CD14-positive monocyte (primary cell): Measurements from ENCODE around the gene DMRT2. TPM values are rescaled to one million over a fixed set of nuclear protein-coding genes. Genes with fewer than 3 reads are reported as not detected.

Experiments used
- DNase-seq, 3 donors: peaks; one replicate each; pipeline ENCODE4 v3.0.0-alpha.2; 2011 to 2022
- H2AFZ ChIP-seq: 2 replicates; pipeline ENCODE4 v1.6.0; 2012; ENCODE audit warnings: mild to moderate bottlenecking, low read depth, low read length, inconsistent platforms; ENCODE audit not compliant: insufficient read depth, poor library complexity, severe bottlenecking
- H3K27ac ChIP-seq, 2 donors: 1 replicate in 1 of 2; 2 replicates in 1 of 2; pipeline ENCODE4 v1.5.1; 2012 to 2013; ENCODE audit warnings: low read length in 2 of 2, control low read depth in 1 of 2, inconsistent platforms in 1 of 2, low read depth in 1 of 2, mild to moderate bottlenecking in 1 of 2
- H3K27me3 ChIP-seq, 2 donors: one replicate each; pipeline versions ENCODE4 v1.6.0 to v1.6.1; 2011 to 2013; ENCODE audit warnings: low read length in 2 of 2; ENCODE audit not compliant: control insufficient read depth in 2 of 2, insufficient read depth in 2 of 2
- H3K36me3 ChIP-seq, 2 donors: replicated peaks in 1 of 2; 1 replicate in 1 of 2; 2 replicates in 1 of 2; pipeline versions ENCODE4 v1.5.1 to v1.6.1; 2012 to 2013; ENCODE audit warnings: low read length in 2 of 2, control low read depth in 1 of 2, inconsistent platforms in 1 of 2, mild to moderate bottlenecking in 1 of 2; ENCODE audit not compliant: insufficient read depth in 2 of 2, control insufficient read depth in 1 of 2
- H3K4me1 ChIP-seq, 2 donors: 1 replicate in 1 of 2; 2 replicates in 1 of 2; pipeline versions ENCODE4 v1.5.1 to v1.6.1; 2012 to 2013; ENCODE audit warnings: low read length in 2 of 2, control low read depth in 1 of 2, inconsistent platforms in 1 of 2, mild to moderate bottlenecking in 1 of 2, moderate library complexity in 1 of 2; ENCODE audit not compliant: insufficient read depth in 2 of 2, control insufficient read depth in 1 of 2
- H3K4me2 ChIP-seq: replicated peaks from 2 replicates; pipeline ENCODE3; 2012; ENCODE audit warnings: low read length, moderate library complexity, mild to moderate bottlenecking; ENCODE audit not compliant: poor library complexity, severe bottlenecking; ENCODE audit errors: extremely low read depth
- H3K4me3 ChIP-seq, 3 experiments: fragments of 200-600 bp in 1 of 3; sonication (generic) in 1 of 3; replicated peaks in 1 of 3; 1 replicate in 2 of 3; 2 replicates in 1 of 3; pipeline ENCODE4 v1.5.1; 2011 to 2013; ENCODE audit warnings: low read length in 3 of 3, mild to moderate bottlenecking in 3 of 3, control low read depth in 2 of 3, low read depth in 2 of 3, inconsistent platforms in 1 of 3, moderate library complexity in 1 of 3
- H3K79me2 ChIP-seq: 2 replicates; pipeline ENCODE4 v1.6.0; 2012; ENCODE audit warnings: mild to moderate bottlenecking, control low read depth, inconsistent platforms, low read length, moderate library complexity; ENCODE audit not compliant: insufficient read depth
- H3K9ac ChIP-seq: 2 replicates; pipeline ENCODE4 v1.6.0; 2017; ENCODE audit warnings: low read length, mild to moderate bottlenecking; ENCODE audit not compliant: insufficient read depth, poor library complexity, severe bottlenecking
- H3K9me3 ChIP-seq, 2 donors: replicated peaks in 1 of 2; 1 replicate in 1 of 2; 2 replicates in 1 of 2; pipeline versions ENCODE4 v1.5.1 to v1.6.1; 2012 to 2013; ENCODE audit warnings: low read length in 2 of 2, control low read depth in 1 of 2; ENCODE audit not compliant: control insufficient read depth in 1 of 2, insufficient read depth in 1 of 2
- H4K20me1 ChIP-seq: 2 replicates; pipeline ENCODE4 v1.6.0; 2012; ENCODE audit warnings: mild to moderate bottlenecking, low read length, control low read depth, moderate library complexity; ENCODE audit not compliant: insufficient read depth
- H3K27ac Mint-ChIP-seq, 7 donors: one replicate each; pipeline ENCODE4 v1.8.0; 2020; ENCODE audit warnings: mild to moderate bottlenecking in 7 of 7, mixed read lengths in 7 of 7, moderate library complexity in 6 of 7, inconsistent platforms in 2 of 7
- H3K27me3 Mint-ChIP-seq, 3 donors: one replicate each; pipeline ENCODE4 v1.8.0; 2021 to 2022; ENCODE audit warnings: low read depth in 3 of 3, mild to moderate bottlenecking in 3 of 3, mixed read lengths in 3 of 3, moderate library complexity in 3 of 3, inconsistent platforms in 1 of 3
- H3K36me3 Mint-ChIP-seq, 2 donors: one replicate each; pipeline ENCODE4 v1.8.0; 2020; ENCODE audit warnings: mixed read lengths in 2 of 2, inconsistent platforms in 1 of 2, mild to moderate bottlenecking in 1 of 2
- H3K4me1 Mint-ChIP-seq: one replicate; pipeline ENCODE4 v1.8.0; 2020; ENCODE audit warnings: mild to moderate bottlenecking, mixed read lengths
- H3K4me3 Mint-ChIP-seq, 2 donors: one replicate each; pipeline ENCODE4 v1.8.0; 2020; ENCODE audit warnings: mild to moderate bottlenecking in 2 of 2, mixed read lengths in 2 of 2, moderate library complexity in 1 of 2
- H3K9me3 Mint-ChIP-seq, 7 donors: one replicate each; pipeline ENCODE4 v1.8.0; 2020 to 2022; ENCODE audit warnings: mixed read lengths in 7 of 7, mild to moderate bottlenecking in 6 of 7, moderate library complexity in 6 of 7, inconsistent platforms in 2 of 7
- WGBS: methylation state at CpG from one replicate; pipeline ENCODE4 v1.1.5; 2013; ENCODE audit warnings: missing lambda C conversion rate; ENCODE audit not compliant: insufficient coverage; 5-methylcytosine and 5-hydroxymethylcytosine counted together
- intact Hi-C, 2 donors: fragments of 100-400 bp; cut with micrococcal nuclease; formaldehyde crosslinking; loops; one replicate each; pipeline versions ENCODE4 v1.15.0 to v1.15.1; 2023
- polyA plus RNA-seq, 3 donors: library from polyadenylated mRNA; depleted of rRNA in 1 of 3; unstranded in 2 of 3; stranded (reverse) in 1 of 3; fragments of 300-500 nt in 2 of 3; fragments of >200 nt in 1 of 3; fragmentation: Illumina TruSeq in 2 of 3; gene quantifications; 1 replicate in 2 of 3; 2 replicates in 1 of 3; pipeline ENCODE4 v1.2.3, GENCODE V29; 2012 to 2021
- TF ChIP-seq, protein P1 (sequence below): fragments of 200-600 bp; IDR thresholded peaks from one replicate; pipeline ENCODE4 v1.8.0; 2022; ENCODE audit warnings: antibody characterized with exemption, mild to moderate bottlenecking

DMRT2 gene
- polyA plus RNA-seq, 3 donors, result not detected

DNA sequence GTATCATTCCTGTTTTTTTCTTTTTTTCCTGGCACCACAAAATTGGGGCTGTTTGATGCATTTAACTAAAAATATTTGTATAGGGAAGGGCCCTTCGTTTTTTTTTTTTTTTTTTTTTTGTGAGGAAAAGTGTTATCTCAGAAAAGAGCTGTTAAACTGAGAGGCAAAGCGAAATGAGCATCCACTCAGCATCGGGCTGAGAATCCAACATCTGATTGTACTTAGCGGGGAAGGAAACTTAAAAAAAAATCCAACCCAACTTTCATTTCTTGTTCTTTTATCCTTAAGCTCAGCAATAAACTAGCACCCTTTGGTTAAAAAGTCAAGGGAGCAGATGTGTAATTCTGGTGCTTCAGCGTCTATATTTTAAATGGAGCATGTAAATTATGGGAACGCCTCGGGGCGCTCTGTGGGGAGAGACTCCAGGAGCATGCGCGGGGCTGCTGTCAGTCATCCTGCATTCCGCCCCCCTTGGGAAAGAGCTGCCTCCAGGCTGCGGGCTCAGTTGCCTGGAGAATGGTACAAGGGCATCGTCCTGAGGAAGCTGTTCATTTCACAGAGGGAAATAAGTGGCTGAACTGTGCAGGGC, 33.3 kb downstream of the DMRT2 start:
- Histone ChIP-seq H3K9ac (no peak overlapping the region), H2AFZ (no peak overlapping the region), H3K9me3 (no peaks in the 10 kb centered on the region), H3K36me3 (no peaks in the 10 kb centered on the region), H3K79me2 (no peaks in the 10 kb centered on the region), H3K4me2 (no peak overlapping the region), H4K20me1 (no peaks in the 10 kb centered on the region), H3K4me3 (no peak overlapping the region), H3K27me3 (peaks cover 0 to 7% of the 10 kb centered on the region in 2 donors), H3K27ac (no peak overlapping the region), H3K4me1 (no peaks in the 10 kb centered on the region)
- intact Hi-C loops, result no loop called here
- WGBS, result 16% methylated on average over 6 of the region's 13 CpGs
- Mint-ChIP-seq H3K27ac (no peak overlapping the region), H3K27me3 (peaks cover 5 to 19% (median 13%) of the 10 kb centered on the region in 3 donors), H3K36me3 (no peaks in the 10 kb centered on the region), H3K9me3 (peaks cover 0 to 4% (median 0%) of the 10 kb centered on the region in 7 donors), H3K4me3 (peak overlapping the region in 1 of 2 donors; percentile 48), H3K4me1 (no peaks in the 10 kb centered on the region)
- TF ChIP-seq, protein P1, sequence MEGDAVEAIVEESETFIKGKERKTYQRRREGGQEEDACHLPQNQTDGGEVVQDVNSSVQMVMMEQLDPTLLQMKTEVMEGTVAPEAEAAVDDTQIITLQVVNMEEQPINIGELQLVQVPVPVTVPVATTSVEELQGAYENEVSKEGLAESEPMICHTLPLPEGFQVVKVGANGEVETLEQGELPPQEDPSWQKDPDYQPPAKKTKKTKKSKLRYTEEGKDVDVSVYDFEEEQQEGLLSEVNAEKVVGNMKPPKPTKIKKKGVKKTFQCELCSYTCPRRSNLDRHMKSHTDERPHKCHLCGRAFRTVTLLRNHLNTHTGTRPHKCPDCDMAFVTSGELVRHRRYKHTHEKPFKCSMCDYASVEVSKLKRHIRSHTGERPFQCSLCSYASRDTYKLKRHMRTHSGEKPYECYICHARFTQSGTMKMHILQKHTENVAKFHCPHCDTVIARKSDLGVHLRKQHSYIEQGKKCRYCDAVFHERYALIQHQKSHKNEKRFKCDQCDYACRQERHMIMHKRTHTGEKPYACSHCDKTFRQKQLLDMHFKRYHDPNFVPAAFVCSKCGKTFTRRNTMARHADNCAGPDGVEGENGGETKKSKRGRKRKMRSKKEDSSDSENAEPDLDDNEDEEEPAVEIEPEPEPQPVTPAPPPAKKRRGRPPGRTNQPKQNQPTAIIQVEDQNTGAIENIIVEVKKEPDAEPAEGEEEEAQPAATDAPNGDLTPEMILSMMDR, result no peak
- no peak for DNase-seq

GRCh38 chr9:1085086-1085485, 34.9 kb downstream of the DMRT2 start:
- TF ChIP-seq, protein P1, result no peak
- Histone ChIP-seq H4K20me1 (no peaks in the 10 kb centered on the region), H3K36me3 (no peaks in the 10 kb centered on the region), H3K4me3 (no peak overlapping the region), H2AFZ (no peak overlapping the region), H3K79me2 (no peaks in the 10 kb centered on the region), H3K9ac (no peak overlapping the region), H3K4me2 (no peak overlapping the region), H3K9me3 (no peaks in the 10 kb centered on the region), H3K4me1 (no peaks in the 10 kb centered on the region), H3K27ac (no peak overlapping the region), H3K27me3 (peaks cover 0 to 7% of the 10 kb centered on the region in 2 donors)
- H3K4me1 Mint-ChIP-seq, result no peaks in the 10 kb centered on the region
- H3K27me3 Mint-ChIP-seq, result peaks cover 3 to 22% (median 13%) of the 10 kb centered on the region in 3 donors
- peaks cover 0 to 2% (median 0%) of the 10 kb centered on the region in 7 donors for H3K9me3 Mint-ChIP-seq
- intact Hi-C loops, result no loop called here
- 100% methylated on average over 1 of the region's 4 CpGs for WGBS
- no peak overlapping the region for H3K4me3 Mint-ChIP-seq
- no peak for DNase-seq
- H3K27ac Mint-ChIP-seq, result no peak overlapping the region
- no peaks in the 10 kb centered on the region for H3K36me3 Mint-ChIP-seq
